Measurements from ENCODE around the gene FAM83F.

GRCh38 chr22:40055143-40055883 is 60.6 kb downstream of the FAM83F start:
- TF ChIP-seq POLR2A (IDR thresholded peaks at IDR 0.05; ENCODE audit: low read length) (no peak), GATA1 (IDR thresholded peaks at IDR 0.05; ENCODE audit: low read depth, low read length) (no peak)
